ENCODE results near the gene WWOX. TPM values are rescaled to one million over a fixed set of nuclear protein-coding genes. Genes with fewer than 3 reads are reported as not detected.
A peak's percentile ranks its signal among the peaks of the same experiment; 100 is the strongest.

Gene WWOX
- total and polyA plus RNA-seq, 4 experiments from 2014 or later = 10.4 to 23.1 (median 17.5) TPM

DNA sequence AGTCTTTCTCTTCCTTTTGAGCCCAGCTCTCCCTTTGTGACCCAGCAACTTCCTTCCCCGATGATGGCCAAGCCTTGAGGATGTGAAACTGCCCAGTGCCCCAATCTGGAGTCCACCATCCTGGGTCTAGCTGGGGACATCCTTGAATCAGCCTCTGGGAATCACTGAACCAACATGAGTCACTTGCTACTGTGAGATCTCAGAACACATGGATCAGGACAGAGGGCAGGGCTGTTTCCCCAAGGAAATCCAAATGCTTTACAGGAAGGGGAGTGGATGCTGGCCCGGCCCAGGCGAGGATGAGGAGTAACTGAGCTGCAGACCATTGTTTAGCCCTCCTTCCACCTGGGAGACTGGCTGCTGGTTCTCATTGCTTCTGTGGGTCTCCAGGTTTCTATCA, 547.6 kb downstream of the WWOX start:
- no peaks in the 10 kb centered on the region for H3K4me1 ChIP-seq (ENCODE audit: insufficient read depth, low read length)
- no peaks in the 10 kb centered on the region for H3K9me3 ChIP-seq (ENCODE audit: control insufficient read depth in 1 of 2, low read length in 2 of 2)
- ChIA-PET CTCF (ENCODE audit: partially characterized antibody) (no interaction called here), POLR2A (ENCODE audit: partially characterized antibody) (no interaction called here)
- no peaks in the 10 kb centered on the region for H3K36me3 ChIP-seq (ENCODE audit: insufficient read depth, low read length)
- H3K27ac ChIP-seq (ENCODE audit: low read depth, low read length) = no peak overlapping the region
- intact Hi-C loops (cut with micrococcal nuclease) = no loop called here
- H3K4me3 ChIP-seq (ENCODE audit: low read length in 2 of 2) = no peak overlapping the region
- no peaks in the 10 kb centered on the region for H3K27me3 ChIP-seq (ENCODE audit: insufficient read depth, low read length)
- DNase-seq = no peak
- H3K27ac Mint-ChIP-seq = no peak overlapping the region
- no peak overlapping the region for H3K4me3 Mint-ChIP-seq
- H3K36me3 Mint-ChIP-seq = peaks cover 0 to 4% of the 10 kb centered on the region in 2 donors
- no peaks in the 10 kb centered on the region for H3K9me3 Mint-ChIP-seq
- H3K4me1 Mint-ChIP-seq = no peaks in the 10 kb centered on the region
- H3K27me3 Mint-ChIP-seq = no peaks in the 10 kb centered on the region

DNA sequence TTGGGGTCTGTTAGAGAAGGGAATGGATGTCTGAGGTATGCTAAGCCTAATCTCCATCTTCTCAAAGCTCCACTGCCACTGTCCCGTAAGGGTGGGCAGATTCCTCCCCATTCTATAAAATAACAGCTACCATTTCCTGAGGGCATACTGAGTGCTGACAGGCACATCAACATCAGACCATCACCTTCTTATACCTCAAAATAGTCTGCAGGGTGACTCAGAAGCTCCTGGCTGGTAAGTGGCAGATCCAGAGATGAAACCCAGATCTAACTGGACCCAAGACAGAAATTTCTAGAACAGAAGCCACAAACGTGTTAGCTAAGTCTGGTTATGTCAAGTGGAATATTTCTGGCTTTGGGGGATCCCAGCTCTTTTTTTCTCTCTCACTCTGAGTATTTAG, 548.0 kb downstream of the WWOX start:
- Mint-ChIP-seq H3K27me3 (no peaks in the 10 kb centered on the region), H3K27ac (no peak overlapping the region), H3K36me3 (peaks cover 0 to 4% of the 10 kb centered on the region in 2 donors), H3K4me1 (no peaks in the 10 kb centered on the region), H3K9me3 (no peaks in the 10 kb centered on the region), H3K4me3 (no peak overlapping the region)
- no peak for DNase-seq
- POLR2A ChIA-PET (ENCODE audit: partially characterized antibody) = no interaction called here
- Histone ChIP-seq H3K4me1 (ENCODE audit: insufficient read depth, low read length) (no peaks in the 10 kb centered on the region), H3K27ac (ENCODE audit: low read depth, low read length) (no peak overlapping the region), H3K36me3 (ENCODE audit: insufficient read depth, low read length) (no peaks in the 10 kb centered on the region), H3K4me3 (ENCODE audit: low read length in 2 of 2) (no peak overlapping the region), H3K27me3 (ENCODE audit: insufficient read depth, low read length) (no peaks in the 10 kb centered on the region), H3K9me3 (ENCODE audit: control insufficient read depth in 1 of 2, low read length in 2 of 2) (no peaks in the 10 kb centered on the region)
- intact Hi-C loops (cut with micrococcal nuclease) = no loop called here
- CTCF ChIA-PET (ENCODE audit: partially characterized antibody) = no interaction called here

DNA sequence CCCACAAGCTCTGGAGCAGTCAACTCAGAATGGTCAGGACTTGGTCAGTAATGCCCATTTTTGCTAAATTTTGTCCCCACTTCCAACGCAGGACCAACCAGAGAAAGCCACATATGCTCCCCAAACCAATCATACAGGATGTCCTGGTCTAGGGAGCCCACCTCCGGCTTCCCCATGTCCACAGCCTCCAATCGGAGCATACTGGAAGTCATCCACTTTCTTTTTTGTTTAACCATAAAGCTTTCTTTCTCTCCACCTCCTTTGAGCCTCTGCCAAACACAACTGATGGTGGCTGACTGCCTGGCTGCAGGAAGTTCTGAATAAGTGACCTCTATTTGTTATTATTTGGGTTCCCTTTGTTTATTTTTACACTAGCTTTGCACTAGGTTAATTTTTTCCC, 549.1 kb downstream of the WWOX start:
- H3K4me3 ChIP-seq (ENCODE audit: low read length in 2 of 2) = no peak overlapping the region
- H3K27ac ChIP-seq (ENCODE audit: low read depth, low read length) = no peak overlapping the region
- Mint-ChIP-seq H3K27me3 (no peaks in the 10 kb centered on the region), H3K4me1 (no peaks in the 10 kb centered on the region), H3K9me3 (no peaks in the 10 kb centered on the region), H3K27ac (no peak overlapping the region), H3K36me3 (peaks cover 0 to 4% of the 10 kb centered on the region in 2 donors), H3K4me3 (no peak overlapping the region)
- CTCF ChIA-PET (ENCODE audit: partially characterized antibody) = no interaction called here
- H3K9me3 ChIP-seq (ENCODE audit: control insufficient read depth in 1 of 2, low read length in 2 of 2) = no peaks in the 10 kb centered on the region
- H3K27me3 ChIP-seq (ENCODE audit: insufficient read depth, low read length) = no peaks in the 10 kb centered on the region
- intact Hi-C loops (cut with micrococcal nuclease) = no loop called here
- no peak for DNase-seq
- H3K36me3 ChIP-seq (ENCODE audit: insufficient read depth, low read length) = no peaks in the 10 kb centered on the region
- H3K4me1 ChIP-seq (ENCODE audit: insufficient read depth, low read length) = no peaks in the 10 kb centered on the region
- POLR2A ChIA-PET (ENCODE audit: partially characterized antibody) = no interaction called here

DNA sequence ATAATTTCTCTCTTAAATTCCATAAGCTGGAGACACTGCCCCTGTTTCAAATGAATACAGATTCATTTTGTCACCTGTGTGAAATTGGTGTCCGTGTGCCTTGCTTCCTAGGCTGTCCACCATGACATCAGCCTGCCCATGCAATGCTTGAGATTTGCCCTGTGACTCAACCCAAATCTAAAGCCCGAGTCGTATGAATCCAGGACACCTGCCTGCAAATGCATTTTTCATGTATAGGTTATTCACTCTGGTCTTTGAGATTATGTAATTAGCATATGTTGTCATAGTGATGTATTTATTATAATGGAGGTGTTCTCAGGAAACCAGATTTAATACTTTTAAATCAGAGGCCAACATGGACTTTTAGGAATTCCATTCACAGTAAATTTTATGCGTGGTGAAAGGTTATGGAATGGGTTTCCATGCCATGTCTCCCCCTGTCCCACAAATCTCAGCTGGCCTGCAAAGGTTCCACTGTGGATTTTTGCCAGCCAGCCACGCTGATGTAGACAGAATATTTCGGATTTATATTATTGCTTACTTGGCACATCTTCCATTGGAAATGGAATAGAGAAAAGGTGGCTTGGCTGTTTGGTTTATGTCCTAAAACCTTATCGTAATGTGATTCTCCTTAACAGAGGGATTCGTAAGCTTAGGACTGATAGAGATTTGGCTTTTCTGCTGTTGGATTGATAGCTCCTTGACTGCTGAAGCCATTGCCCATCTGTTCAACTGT, 551.1 kb downstream of the WWOX start:
- H3K9me3 ChIP-seq (ENCODE audit: control insufficient read depth in 1 of 2, low read length in 2 of 2) = no peaks in the 10 kb centered on the region
- no peak overlapping the region for H3K27ac ChIP-seq (ENCODE audit: low read depth, low read length)
- Mint-ChIP-seq H3K4me3 (no peak overlapping the region), H3K9me3 (no peaks in the 10 kb centered on the region), H3K4me1 (no peaks in the 10 kb centered on the region), H3K27ac (no peak overlapping the region), H3K27me3 (no peaks in the 10 kb centered on the region), H3K36me3 (peaks cover 0 to 4% of the 10 kb centered on the region in 2 donors)
- no peaks in the 10 kb centered on the region for H3K36me3 ChIP-seq (ENCODE audit: insufficient read depth, low read length)
- no peak overlapping the region for H3K4me3 ChIP-seq (ENCODE audit: low read length in 2 of 2)
- POLR2A ChIA-PET (ENCODE audit: partially characterized antibody) = no interaction called here
- H3K4me1 ChIP-seq (ENCODE audit: insufficient read depth, low read length) = no peaks in the 10 kb centered on the region
- CTCF ChIA-PET (ENCODE audit: partially characterized antibody) = no interaction called here
- DNase-seq = no peak
- no peaks in the 10 kb centered on the region for H3K27me3 ChIP-seq (ENCODE audit: insufficient read depth, low read length)
- intact Hi-C loops (cut with micrococcal nuclease) = no loop called here

DNA sequence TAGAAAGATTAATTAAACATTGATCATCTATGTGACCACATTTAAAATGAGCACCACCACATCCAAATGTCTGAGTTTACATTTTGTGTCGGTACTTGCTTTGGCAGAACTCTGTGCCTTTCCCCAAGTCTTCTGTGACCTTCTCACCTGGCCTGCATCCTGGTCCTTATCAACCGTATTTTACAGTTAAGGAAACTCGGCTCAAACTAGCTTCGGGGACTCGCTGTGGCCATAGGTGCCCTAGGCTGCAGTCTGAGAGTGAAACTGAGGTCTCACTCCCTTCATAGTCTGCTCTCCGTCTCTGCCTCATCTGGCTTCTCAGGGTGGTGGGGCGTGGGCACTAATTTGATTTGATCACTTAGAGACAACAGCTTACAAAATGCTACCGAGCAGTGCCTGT, 555.5 kb downstream of the WWOX start:
- H3K27ac ChIP-seq (ENCODE audit: low read depth, low read length) = no peak overlapping the region
- Mint-ChIP-seq H3K4me1 (no peaks in the 10 kb centered on the region), H3K9me3 (no peaks in the 10 kb centered on the region), H3K27ac (no peak overlapping the region), H3K4me3 (no peak overlapping the region), H3K27me3 (no peaks in the 10 kb centered on the region), H3K36me3 (no peaks in the 10 kb centered on the region)
- intact Hi-C loops (cut with micrococcal nuclease) = no loop called here
- CTCF ChIA-PET (ENCODE audit: partially characterized antibody) = no interaction called here
- H3K4me3 ChIP-seq (ENCODE audit: low read length in 2 of 2) = no peak overlapping the region
- H3K36me3 ChIP-seq (ENCODE audit: insufficient read depth, low read length) = no peaks in the 10 kb centered on the region
- no peaks in the 10 kb centered on the region for H3K27me3 ChIP-seq (ENCODE audit: insufficient read depth, low read length)
- no peaks in the 10 kb centered on the region for H3K9me3 ChIP-seq (ENCODE audit: control insufficient read depth in 1 of 2, low read length in 2 of 2)
- POLR2A ChIA-PET (ENCODE audit: partially characterized antibody) = no interaction called here
- DNase-seq = no peak
- H3K4me1 ChIP-seq (ENCODE audit: insufficient read depth, low read length) = no peaks in the 10 kb centered on the region

DNA sequence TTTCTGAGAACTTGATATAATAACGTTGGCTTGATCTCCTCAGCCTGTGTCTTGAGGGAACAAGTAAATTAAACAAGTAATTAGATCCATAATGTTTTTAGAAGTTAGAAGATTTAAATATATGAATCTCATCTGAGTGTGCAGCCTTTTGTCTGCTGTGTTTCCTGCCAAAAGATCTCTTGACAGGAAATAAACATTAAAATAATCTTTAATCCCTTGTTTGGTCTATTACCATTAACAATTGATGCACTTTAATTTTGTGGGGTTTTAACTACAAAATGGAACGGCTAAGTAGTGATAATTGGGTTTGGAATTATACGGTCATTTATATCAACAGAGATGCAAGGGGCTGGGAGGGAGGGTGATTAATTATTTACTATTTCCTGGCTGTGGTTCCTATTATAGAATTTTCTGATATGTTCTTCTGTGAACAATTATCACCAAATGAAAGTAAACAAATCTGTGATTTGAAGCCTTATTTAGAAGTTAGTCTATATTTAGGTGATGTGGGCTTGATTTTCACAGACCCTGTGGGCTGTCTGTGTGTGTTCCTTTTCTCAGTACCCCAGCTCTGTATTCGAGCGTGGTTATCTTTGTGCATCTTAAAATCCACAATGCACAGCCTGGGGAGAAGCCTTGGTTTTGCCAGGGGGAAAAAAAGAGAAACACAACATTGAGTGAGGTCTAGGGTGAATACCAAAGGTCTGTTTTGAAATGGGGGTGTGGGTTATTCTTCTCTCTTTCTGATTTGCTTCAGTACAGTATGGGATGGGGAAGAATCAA, 556.1 kb downstream of the WWOX start:
- ChIA-PET CTCF (ENCODE audit: partially characterized antibody) (no interaction called here), POLR2A (ENCODE audit: partially characterized antibody) (no interaction called here)
- intact Hi-C loops (cut with micrococcal nuclease) = no loop called here
- H3K9me3 ChIP-seq (ENCODE audit: control insufficient read depth in 1 of 2, low read length in 2 of 2) = no peaks in the 10 kb centered on the region
- Mint-ChIP-seq H3K4me1 (no peaks in the 10 kb centered on the region), H3K27ac (no peak overlapping the region), H3K4me3 (no peak overlapping the region), H3K9me3 (no peaks in the 10 kb centered on the region), H3K36me3 (no peaks in the 10 kb centered on the region), H3K27me3 (no peaks in the 10 kb centered on the region)
- no peak overlapping the region for H3K4me3 ChIP-seq (ENCODE audit: low read length in 2 of 2)
- H3K27ac ChIP-seq (ENCODE audit: low read depth, low read length) = no peak overlapping the region
- H3K4me1 ChIP-seq (ENCODE audit: insufficient read depth, low read length) = no peaks in the 10 kb centered on the region
- H3K36me3 ChIP-seq (ENCODE audit: insufficient read depth, low read length) = no peaks in the 10 kb centered on the region
- no peaks in the 10 kb centered on the region for H3K27me3 ChIP-seq (ENCODE audit: insufficient read depth, low read length)
- no peak for DNase-seq

DNA sequence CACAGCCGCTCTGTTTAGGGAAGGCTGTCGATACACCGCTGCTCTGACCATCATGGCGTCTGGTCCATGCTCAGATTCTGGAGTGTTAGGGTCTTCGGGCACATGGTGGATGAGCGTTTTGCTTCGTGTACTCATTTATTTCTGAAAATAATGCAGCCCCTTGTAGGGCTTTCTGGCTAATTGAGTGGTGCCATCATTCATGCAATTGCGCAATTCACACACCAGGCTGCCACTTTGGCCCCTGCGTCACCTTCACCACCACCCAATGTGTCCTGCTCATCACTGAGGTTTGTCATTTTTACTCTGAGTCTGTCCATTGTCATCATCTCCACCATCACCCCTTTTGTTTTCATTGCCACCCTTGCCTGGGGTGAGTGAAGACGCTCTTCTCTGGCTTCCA, 557.4 kb downstream of the WWOX start:
- intact Hi-C loops (cut with micrococcal nuclease) = no loop called here
- Histone ChIP-seq H3K4me1 (ENCODE audit: insufficient read depth, low read length) (no peaks in the 10 kb centered on the region), H3K9me3 (ENCODE audit: control insufficient read depth in 1 of 2, low read length in 2 of 2) (no peaks in the 10 kb centered on the region), H3K36me3 (ENCODE audit: insufficient read depth, low read length) (no peaks in the 10 kb centered on the region), H3K4me3 (ENCODE audit: low read length in 2 of 2) (no peak overlapping the region), H3K27me3 (ENCODE audit: insufficient read depth, low read length) (no peaks in the 10 kb centered on the region), H3K27ac (ENCODE audit: low read depth, low read length) (no peak overlapping the region)
- ChIA-PET CTCF (ENCODE audit: partially characterized antibody) (no interaction called here), POLR2A (ENCODE audit: partially characterized antibody) (no interaction called here)
- no peaks in the 10 kb centered on the region for H3K9me3 Mint-ChIP-seq
- H3K36me3 Mint-ChIP-seq = no peaks in the 10 kb centered on the region
- H3K4me1 Mint-ChIP-seq = no peaks in the 10 kb centered on the region
- DNase-seq = no peak
- H3K27me3 Mint-ChIP-seq = no peaks in the 10 kb centered on the region
- H3K27ac Mint-ChIP-seq = peak overlapping the region in 1 of 7 donors; percentile 22
- no peak overlapping the region for H3K4me3 Mint-ChIP-seq
